ENCODE results near the gene FBXL12.
A peak's percentile ranks its signal among the peaks of the same experiment; 100 is the strongest.

The FBXL12 gene

GRCh38 chr19:9858766-9859165 lies 39.9 kb upstream of the FBXL12 start:
- H3K9me3 ChIP-seq (ENCODE audit: control insufficient read depth, insufficient read depth, low read depth, low read length): no peaks in the 10 kb centered on the region
- no peak for TF ChIP-seq ZNF324 (tag by site-specific recombination; IDR thresholded peaks at IDR 0.05)
- peak; percentile 100 for TF ChIP-seq ZEB2 (tag by site-specific recombination; IDR thresholded peaks at IDR 0.05)
- no peak overlapping the region for H3K4me3 ChIP-seq (ENCODE audit: low read depth, low read length)
- H3K36me3 ChIP-seq (ENCODE audit: control insufficient read depth in 2 of 2, insufficient read depth in 1 of 2, low read length in 2 of 2): peaks cover 0 to 4% of the 10 kb centered on the region in 2 experiments; a peak in 1 of 3 replicates
- H3K4me1 ChIP-seq (ENCODE audit: control insufficient read depth, insufficient read depth, low read length): no peaks in the 10 kb centered on the region
- H3K27ac ChIP-seq (ENCODE audit: extremely low read depth, low read depth, low read length): no peak overlapping the region
- ChIA-PET POLR2A (interaction anchor here (0.5 kb wide), 1 partner anchor 23 kb away, joined by 4 read pairs; no protein-coding TSS in a partner anchor), CTCF (interaction anchor here (0.6 kb wide), 1 partner anchor 211 kb away, joined by 3 read pairs; no protein-coding TSS in a partner anchor)

- Histone ChIP-seq H3K27ac (ENCODE audit: extremely low read depth, low read depth, low read length) (no peak overlapping the region), H3K36me3 (ENCODE audit: control insufficient read depth in 2 of 2, insufficient read depth in 1 of 2, low read length in 2 of 2) (peaks cover 0 to 4% of the 10 kb centered on the region in 2 experiments; a peak in 1 of 3 replicates), H3K4me3 (ENCODE audit: low read depth, low read length) (no peak overlapping the region), H3K9me3 (ENCODE audit: control insufficient read depth, insufficient read depth, low read depth, low read length) (no peaks in the 10 kb centered on the region), H3K4me1 (ENCODE audit: control insufficient read depth, insufficient read depth, low read length) (no peaks in the 10 kb centered on the region)
- POLR2A ChIA-PET: interaction anchor here (0.5 to 0.6 kb wide), 2 partner anchors 13 to 24 kb away, joined by 3 to 4 read pairs; no protein-coding TSS in a partner anchor
- TF ChIP-seq ZFHX2 (tag by site-specific recombination; conservative IDR thresholded peaks at IDR 0.05) (peak; percentile 96), ZNF157 (tag by site-specific recombination; IDR thresholded peaks at IDR 0.05) (no peak), EGR2 (tag by site-specific recombination; IDR thresholded peaks at IDR 0.05; ENCODE audit: low read depth) (peak; percentile 98), ZNF112 (tag by site-specific recombination; IDR thresholded peaks at IDR 0.05) (no peak)
- CTCF ChIA-PET: interaction anchor here (0.6 kb wide), 1 partner anchor 210 kb away, joined by 3 read pairs; no protein-coding TSS in a partner anchor
Observed at GRCh38 chr19:9857920-9858746, 39.3 kb upstream of the FBXL12 start.

DNA sequence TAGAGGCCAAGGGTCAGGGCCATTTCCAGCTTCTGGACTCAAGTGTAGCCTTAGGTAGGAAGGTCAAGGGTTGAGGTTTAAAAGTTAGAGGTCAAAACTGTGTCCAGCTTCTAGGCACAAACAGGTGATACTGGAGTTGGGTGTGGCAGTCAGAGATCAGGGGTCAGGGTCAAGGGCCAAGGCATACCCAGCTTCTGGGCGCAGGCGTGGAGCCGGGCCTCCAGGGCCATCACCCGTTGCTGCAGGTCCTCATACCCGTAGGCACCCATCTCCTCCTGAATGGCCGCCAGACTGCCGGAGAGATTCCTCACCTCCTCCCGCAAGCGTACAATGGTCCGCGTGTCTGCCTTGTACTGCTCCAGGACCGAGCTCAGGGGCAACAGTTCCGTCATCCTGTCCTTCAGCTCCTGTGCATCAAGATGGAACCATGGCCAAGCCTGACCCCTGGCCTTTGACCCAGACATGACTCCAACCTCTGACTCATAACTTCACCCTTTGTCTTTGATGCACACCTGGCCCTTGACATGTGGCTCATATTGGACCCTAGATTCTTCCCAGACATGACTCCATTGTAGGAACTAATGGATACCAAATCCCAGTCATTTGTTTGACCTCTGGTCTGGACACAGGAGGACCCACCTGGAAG lies 38.3 kb upstream of the FBXL12 start:
- CTCF ChIA-PET: no interaction called here
- Histone ChIP-seq H3K27ac (ENCODE audit: extremely low read depth, low read depth, low read length) (no peak overlapping the region), H3K4me1 (ENCODE audit: control insufficient read depth, insufficient read depth, low read length) (no peaks in the 10 kb centered on the region), H3K4me3 (ENCODE audit: low read depth, low read length) (no peak overlapping the region), H3K36me3 (ENCODE audit: control insufficient read depth in 2 of 2, insufficient read depth in 1 of 2, low read length in 2 of 2) (peaks cover 0 to 4% of the 10 kb centered on the region in 2 experiments; a peak in 1 of 3 replicates), H3K9me3 (ENCODE audit: control insufficient read depth, insufficient read depth, low read depth, low read length) (no peaks in the 10 kb centered on the region)
- TF ChIP-seq ZNF529 (tag by site-specific recombination; IDR thresholded peaks at IDR 0.05; ENCODE audit: insufficient replicate concordance): no peak
- TF ChIP-seq, protein P1, sequence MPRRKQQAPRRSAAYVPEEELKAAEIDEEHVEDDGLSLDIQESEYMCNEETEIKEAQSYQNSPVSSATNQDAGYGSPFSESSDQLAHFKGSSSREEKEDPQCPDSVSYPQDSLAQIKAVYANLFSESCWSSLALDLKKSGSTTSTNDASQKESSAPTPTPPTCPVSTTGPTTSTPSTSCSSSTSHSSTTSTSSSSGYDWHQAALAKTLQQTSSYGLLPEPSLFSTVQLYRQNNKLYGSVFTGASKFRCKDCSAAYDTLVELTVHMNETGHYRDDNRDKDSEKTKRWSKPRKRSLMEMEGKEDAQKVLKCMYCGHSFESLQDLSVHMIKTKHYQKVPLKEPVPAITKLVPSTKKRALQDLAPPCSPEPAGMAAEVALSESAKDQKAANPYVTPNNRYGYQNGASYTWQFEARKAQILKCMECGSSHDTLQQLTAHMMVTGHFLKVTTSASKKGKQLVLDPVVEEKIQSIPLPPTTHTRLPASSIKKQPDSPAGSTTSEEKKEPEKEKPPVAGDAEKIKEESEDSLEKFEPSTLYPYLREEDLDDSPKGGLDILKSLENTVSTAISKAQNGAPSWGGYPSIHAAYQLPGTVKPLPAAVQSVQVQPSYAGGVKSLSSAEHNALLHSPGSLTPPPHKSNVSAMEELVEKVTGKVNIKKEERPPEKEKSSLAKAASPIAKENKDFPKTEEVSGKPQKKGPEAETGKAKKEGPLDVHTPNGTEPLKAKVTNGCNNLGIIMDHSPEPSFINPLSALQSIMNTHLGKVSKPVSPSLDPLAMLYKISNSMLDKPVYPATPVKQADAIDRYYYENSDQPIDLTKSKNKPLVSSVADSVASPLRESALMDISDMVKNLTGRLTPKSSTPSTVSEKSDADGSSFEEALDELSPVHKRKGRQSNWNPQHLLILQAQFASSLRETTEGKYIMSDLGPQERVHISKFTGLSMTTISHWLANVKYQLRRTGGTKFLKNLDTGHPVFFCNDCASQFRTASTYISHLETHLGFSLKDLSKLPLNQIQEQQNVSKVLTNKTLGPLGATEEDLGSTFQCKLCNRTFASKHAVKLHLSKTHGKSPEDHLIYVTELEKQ (tag by site-specific recombination; IDR thresholded peaks at IDR 0.05; ENCODE audit: borderline replicate concordance): no peak
- TF ChIP-seq ZNF660 (tag by site-specific recombination; IDR thresholded peaks at IDR 0.05): no peak
- TF ChIP-seq ZNF776 (tag by site-specific recombination; IDR thresholded peaks at IDR 0.05; ENCODE audit: borderline replicate concordance): no peak
- no peak for TF ChIP-seq ZNF114 (tag by site-specific recombination; IDR thresholded peaks at IDR 0.05)
- TF ChIP-seq BCL11A (tag by site-specific recombination; IDR thresholded peaks at IDR 0.05; ENCODE audit: low read depth): peak; percentile 32; the same call in 1 of the 2 replicates
- TF ChIP-seq ZNF174 (tag by site-specific recombination; IDR thresholded peaks at IDR 0.05): no peak
- 0 out of 2 replicates have a peak, but pooled peaks have one; percentile 53 for TF ChIP-seq BCL11B (tag by site-specific recombination; IDR thresholded peaks at IDR 0.05; ENCODE audit: low read depth)
- POLR2A ChIA-PET: no interaction called here
